ELF-1 (cell line): ENCODE data around the gene RTN4.

ENCODE experiments used
- DNase-seq: peaks from one replicate; pipeline ENCODE4 v3.0.0-alpha.2; 2016; ENCODE audit warnings: low read depth, low spot score

The RTN4 gene

DNA sequence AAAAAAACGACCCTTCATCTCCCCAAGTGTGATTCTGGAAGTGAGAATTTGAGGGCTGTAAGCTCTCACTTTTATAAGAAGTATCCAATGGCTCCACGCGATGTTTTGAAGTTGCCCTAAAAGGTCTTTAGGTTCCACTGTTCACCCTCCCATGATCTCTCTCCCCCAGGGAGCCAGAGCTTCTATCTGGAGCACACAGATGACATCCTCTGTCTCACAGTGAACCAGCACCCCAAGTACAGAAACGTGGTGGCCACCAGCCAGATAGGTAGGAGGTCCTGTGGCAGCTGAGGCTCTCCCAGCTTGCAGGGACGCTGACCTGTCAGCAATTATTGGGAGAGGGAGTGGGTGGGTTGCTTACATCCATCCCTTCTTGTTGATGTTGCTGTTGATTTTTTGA, 97.8 kb downstream of the RTN4 start:
- DNase-seq, result no peak

DNA sequence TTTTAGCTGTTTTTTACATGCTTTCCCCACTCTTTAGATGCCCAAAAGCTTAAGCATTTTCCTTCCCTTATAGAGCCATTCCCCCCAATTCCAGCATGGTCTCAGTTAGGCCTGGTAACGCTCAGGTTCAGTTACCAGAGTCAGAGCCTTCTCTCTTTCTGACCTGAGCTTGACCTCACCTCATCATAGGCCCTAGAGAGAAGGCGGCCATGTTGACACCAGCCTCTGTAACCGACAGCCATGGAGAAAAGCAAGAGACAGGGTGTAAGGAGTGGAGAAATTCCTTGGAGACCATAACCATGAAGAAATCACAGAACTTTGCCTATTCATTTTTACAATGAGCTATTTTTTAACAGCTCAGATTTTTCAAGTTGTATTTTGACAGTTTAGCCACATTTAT, 99.4 kb downstream of the RTN4 start:
- no peak for DNase-seq

DNA sequence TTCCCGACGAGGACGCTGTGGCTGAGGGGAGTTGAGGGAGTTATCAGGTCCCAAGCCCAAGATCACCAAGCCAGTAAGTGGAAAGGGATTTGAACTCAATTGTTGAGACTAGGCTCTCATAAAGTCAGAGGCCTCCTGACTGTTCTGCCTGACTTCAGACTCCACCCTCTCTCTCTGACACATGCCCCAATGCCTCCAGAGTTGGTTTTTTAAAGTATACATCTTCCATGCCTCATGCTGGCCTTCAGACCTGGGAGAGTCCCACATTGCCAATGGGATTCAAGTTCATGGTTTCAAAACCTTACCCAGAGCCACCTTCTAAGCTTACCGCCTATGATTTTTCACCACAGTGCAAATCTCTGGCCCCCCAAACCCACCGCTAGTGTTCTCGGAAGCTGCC, 100.8 kb downstream of the RTN4 start:
- DNase-seq, result no peak

DNA sequence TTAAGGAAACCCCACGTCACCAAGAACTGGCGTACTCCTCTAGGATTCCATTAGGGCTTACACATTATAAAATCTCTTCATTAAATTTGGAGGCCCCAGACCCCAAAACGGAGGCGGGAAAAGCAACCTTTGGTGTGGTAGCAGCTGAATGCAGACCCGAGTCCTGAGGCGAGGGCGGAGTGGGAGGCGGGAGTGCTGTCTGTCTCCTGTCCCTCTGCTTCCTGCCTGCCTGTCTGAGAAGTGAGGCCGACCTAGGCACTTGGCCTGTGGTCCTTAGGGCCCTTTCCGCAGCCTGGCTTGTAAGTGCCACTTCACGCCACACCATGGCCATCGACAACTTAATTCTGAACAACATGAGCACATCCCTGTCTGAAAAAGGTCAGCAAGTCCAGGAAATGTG, 102.1 kb downstream of the RTN4 start:
- DNase-seq, result peak; percentile 37

DNA sequence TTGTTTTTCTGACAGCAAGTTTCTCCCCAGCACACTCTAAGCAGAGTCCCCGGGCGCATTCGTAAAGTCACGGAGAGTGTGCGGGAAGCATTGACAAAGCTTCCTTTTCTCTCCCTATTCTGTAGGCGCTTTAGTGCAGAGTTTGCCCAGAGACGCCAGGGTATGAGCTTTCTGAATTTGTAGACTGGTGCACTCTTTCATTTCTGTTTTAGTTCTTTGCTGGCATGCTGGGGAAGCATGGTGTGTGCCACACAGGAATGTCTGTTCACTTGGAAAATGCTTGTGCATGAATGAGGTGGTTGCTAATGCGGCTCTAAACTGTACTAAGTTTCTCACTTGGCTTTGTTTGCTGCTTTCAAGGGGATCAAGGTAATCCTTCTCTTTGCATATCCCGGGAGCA, 102.6 kb downstream of the RTN4 start:
- no peak for DNase-seq

DNA sequence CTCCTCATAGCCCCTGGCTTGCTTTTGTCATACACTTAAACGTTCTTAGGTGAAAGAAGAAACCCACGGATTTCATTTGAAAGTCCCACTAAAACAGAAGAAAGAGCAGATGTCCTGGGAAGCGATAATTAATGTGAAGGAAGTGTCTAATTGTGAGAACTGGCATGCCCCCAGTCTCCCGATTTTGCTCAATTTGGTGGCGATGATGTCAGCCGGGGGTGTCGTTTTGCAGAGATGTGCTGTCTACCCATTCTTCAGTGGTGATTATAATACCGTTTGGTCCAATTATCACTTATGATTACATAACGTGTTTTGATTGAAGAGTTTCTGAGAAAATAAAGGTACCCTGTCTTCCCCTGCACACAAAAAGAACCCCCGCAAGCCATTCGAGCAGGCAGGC, 103.1 kb downstream of the RTN4 start:
- no peak for DNase-seq

DNA sequence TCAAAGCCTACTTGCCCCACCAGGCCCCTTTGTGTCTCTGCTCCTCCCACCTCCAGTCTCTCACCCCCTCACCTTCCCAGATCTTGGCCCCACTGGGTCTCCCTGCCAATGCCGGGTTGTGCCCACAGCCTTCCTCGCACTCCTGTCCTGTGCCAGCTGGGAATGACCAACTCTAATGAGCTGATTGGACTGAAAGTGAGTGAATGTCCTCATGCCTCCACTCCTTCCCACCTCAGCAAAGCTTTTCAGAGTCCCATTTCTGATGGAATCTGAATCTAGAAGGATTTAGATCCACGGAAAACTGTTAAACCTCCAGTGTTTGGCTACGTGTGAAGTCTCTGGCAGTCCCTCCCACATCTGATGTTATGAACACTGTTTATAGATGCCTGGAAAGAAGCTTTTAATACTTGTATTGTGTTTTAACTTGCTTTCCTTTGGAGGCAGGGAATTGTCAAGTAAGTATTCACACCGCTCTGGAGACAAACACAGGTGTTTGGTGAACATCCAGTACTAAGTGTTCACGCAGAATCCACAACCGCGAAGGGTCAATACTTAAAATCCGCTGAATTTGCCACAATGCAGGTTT, 103.9 kb downstream of the RTN4 start:
- DNase-seq, result no peak

DNA sequence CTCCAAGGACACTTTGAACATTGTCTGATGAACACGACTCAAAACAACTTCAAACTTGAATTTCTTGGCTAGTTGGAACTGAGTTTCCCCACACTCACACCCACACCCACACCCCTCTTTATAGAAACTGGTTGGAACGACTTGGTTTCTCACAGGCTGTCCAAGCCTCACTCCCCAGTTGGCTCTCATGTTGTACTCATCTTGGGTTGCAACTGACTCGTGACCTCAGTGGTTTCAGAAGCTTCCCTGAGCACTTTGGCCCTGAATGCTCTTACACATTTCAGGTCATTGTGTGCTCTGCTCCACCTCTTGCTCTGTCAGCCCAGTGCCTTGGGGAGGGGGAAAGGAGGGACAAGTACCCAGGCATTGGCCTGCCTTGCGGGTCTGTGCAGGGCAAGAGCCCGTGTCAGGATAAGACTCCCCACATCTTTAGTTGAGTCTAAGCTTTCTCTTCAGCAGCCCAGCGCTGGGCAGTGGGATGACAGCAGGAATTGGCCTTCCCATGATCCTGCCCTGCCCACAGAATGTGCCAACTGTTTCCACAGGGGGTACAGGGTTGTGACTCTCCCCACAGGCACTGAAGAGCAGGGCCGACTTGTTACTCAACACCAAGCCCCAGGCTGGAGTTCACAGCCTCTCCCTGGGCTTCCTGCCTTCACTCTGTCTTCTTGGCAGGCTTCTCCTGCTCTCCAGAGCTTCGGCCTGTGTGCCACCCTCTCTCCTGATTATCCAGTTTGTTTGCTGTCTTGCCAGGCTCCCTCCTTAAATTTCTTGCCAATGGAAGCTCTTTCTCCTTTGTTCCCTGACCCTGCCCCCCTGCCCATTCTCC, 104.6 kb downstream of the RTN4 start:
- peak; percentile 24 for DNase-seq

DNA sequence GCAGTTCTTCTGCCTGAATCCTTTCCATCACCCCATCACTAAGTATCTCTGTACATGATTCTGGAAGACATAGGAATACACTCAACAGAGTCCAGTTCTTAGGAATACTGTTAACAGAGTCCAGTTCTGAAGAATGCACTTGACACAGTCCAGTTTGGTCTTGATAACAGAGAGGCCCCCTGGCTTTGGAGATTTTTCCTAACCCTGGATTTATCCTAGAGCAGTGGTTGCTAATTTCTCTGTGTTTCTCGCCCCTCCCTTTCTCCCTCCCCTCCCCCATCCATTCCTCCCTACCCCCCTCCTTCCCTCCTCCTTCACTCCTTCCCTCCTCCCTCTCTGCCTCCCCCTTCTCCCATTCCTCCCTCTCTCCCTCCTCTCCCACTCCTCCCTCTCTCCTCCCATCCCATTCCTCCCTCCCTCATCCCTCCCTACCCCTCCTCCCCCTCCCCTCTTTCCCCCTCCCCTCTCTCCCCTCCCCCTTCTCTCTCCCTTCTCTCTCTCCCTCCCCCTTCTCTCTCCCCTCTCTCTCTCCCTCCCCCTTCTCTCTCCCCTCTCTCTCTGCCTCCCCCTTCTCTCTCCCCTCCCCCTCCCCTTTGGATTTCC, 105.4 kb downstream of the RTN4 start:
- DNase-seq, result no peak

DNA sequence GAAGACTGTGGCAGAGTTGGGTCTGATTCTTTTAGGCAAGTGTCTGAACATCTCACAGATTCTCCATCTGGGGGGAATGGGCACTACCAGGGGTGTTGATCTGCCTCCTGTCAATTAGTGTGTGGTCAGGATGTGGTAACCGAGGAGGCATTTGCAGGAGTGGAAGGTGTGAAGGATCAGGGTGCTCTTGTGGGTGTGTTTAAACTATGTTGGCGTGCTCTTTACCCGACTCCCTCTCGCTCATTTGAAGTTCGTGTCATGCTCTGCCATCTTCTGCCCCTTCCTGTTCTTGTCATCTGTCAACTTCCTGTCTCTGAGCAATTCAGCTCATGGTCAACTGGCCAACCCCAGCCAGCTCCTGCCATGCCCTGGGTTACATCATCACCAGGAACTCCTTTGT, 107.9 kb downstream of the RTN4 start:
- no peak for DNase-seq

DNA sequence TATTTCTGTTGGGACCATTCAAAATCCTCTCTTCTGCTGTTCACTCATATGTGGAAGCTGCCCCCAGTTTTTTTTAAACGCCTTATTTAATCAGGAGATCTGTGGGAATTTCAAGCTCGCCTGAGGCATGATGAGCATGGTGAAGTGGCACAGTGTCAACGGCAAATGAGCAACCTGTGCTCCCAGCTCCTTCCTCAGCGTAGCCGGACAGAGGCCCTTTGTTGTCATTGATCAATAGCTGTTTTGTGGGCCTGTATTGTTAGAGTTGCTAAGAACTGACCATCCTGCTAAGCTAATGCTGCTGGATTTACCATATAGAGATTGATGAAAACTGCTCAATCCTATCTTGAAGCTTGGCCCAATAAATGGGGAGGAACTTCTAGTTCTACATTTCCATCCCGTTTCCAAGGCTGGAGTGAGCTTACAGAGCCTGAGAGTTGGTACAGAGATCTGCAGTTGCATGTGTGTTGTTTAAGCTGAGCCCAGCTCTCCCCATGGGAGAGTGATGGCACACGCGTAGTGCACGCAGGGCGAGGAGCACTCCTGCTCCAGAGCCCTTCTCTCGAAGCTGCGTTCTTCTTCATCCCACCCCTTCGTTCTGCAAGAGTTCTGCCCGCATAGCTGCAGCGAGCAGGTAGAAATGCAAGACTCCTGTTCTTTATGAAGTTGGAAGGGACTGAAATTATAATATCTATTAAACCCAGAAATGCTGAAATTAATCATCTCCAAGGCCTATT, 108.8 kb downstream of the RTN4 start:
- no peak for DNase-seq

DNA sequence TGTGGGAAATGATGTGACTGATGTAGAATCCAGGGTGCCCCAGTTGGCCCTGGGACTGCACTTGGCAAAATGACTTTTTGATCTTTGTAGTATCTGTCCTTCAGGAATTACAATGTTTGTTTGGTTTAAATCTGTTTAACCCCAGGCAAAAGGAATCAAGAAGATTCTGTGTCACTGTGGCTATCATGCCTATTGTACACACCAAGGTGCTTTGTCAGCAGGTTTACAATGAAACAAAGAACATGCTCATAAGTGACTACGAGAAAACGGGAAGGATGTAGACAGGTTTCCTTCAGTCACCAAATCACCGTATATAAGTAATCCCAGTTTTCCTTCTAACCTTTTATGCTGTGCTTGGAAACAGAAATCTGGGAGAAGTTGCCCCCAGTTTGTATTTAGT, 109.5 kb downstream of the RTN4 start:
- DNase-seq, result no peak

DNA sequence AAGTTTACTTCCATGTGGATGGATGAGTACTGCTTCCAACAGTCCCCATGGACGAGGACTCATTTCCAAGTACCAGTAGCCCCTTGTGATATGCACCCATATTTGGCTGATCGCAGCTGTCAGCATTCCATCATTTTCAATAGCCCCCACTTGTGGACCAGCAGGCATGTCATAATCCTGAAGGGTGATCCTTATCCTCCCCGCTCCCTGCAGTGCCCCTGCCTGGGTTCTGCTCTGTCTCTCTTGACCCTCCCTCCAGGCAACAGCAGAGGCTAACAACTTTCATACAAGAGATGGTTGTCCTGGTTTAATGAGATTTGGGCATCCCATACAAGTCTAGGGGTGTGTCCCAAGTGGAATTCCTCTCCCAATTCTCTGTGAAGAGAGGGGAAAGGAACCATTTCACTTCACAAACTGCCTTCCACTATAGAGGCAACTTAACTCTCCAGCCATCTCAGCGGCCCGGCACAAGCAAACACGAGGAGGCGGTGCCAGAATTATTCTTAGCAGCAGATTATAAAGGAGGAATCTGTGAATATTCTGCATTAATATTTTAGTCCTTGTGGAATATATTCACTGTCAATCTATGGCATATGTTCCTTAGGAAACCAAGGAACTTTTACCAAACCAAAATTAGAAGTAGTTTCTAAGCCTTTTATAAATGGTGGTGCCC, 110.7 kb downstream of the RTN4 start:
- no peak for DNase-seq

DNA sequence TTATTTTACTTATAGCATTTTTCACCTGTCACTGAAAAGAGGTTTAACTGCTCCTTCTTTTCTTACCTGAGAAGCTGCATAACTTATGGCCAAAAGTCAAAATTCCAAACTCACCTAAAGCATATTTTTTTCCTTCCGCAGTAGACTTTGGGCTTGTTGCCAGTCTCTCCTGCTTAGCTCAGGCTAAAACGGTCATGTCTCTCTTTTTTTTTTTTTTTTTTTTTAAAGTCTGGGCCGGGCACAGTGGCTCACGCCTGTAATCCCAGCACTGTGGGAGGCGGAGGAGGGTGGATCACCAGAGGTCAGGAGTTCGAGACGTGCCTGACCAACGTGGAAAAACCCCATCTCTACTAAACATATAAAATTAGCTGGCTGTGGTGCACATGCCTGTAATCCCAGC, 113.5 kb downstream of the RTN4 start:
- no peak for DNase-seq

DNA sequence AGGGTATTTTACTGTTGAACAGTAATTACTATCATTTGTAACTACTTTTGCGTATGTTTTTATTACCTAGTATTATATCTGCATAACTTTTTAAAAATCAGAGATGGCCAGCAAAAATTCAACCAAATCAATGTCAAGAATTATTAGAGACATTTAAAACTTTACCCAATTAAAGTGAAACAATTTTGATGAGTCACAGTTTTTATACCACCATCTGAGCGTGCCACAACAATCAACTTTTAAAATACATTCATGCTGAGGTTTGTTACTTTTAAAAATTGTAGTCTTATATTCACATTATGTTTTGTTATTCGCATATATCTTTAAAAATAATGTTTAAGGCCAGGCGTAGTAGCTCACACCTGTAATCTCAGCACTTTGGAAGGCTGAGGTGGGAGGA, 114.9 kb downstream of the RTN4 start:
- no peak for DNase-seq

DNA sequence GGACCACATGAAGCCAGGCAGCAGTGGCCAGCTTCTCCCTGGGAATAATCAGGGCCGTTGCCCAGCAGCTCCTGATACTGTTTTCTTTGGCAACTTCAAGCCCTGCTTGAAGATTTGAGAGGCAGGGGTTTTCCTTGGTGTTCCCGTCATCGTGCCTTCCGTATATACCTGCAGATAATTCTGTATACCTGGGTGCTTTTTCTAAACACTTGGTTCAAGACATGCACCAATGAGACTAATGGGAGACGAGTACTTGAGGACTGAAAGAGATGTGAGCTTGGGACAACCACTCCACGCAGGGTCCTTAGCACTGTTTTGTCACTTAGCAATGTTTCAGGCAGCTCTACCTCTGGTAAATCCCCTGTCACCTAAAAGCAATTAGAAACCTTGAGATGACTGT, 118.8 kb downstream of the RTN4 start:
- no peak for DNase-seq

DNA sequence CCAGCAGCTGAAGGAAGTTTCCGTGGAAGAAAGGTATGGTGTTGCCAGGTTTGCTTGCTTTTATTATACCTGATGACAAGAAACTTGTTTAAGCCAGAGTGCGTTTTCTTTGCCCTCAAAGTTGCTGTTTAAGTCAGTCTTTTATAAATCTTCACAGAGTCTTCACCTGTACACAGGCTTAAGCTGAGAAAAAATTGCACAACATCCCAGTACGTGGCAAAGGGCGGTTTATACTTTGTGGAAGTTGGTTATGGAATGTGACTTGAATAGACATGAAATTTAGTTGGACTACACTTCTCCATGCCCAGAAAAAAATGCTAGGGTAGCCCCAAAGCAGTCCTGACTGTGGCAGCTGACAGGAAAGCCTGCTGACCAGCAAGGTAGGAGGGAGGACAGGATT, 121.5 kb downstream of the RTN4 start:
- no peak for DNase-seq

DNA sequence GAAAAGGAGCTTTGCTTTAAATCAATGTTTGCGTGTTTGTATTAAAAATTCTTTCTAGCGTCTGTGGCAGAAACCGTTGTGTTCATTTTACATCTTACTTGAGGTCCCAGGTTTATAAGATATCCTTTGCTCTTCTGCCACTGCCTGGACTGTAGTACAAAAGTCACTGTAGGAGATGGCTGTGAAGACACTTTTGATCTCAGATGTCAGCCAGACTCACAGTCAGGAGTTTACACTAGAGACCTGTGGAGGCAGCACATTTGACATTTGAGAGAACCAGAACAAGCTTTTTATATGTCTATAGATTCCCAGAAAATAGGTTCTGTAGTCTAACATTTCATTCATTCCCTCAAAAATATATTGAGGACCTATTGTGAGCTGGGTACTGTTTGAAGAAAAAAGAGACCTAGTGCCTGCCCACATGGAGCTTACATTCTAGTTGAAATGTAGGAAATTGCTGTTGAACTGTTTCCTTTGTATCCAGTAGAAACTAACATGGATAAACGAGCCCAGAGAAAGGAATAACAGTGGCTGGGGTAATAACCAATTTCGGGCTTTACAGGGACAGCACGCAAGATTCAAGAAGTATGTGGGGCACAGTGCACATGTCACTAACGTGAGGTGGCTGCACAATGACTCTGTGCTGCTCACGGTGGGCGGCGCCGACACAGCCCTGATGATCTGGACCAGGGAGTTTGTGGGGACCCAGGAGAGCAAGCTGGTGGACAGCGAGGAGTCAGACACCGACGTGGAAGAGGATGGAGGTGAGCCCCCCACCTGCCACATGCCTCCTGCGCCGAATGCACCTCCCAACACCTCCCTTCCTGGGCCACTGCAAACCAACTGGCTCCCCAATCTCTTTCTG, 122.3 kb downstream of the RTN4 start:
- DNase-seq, result no peak

DNA sequence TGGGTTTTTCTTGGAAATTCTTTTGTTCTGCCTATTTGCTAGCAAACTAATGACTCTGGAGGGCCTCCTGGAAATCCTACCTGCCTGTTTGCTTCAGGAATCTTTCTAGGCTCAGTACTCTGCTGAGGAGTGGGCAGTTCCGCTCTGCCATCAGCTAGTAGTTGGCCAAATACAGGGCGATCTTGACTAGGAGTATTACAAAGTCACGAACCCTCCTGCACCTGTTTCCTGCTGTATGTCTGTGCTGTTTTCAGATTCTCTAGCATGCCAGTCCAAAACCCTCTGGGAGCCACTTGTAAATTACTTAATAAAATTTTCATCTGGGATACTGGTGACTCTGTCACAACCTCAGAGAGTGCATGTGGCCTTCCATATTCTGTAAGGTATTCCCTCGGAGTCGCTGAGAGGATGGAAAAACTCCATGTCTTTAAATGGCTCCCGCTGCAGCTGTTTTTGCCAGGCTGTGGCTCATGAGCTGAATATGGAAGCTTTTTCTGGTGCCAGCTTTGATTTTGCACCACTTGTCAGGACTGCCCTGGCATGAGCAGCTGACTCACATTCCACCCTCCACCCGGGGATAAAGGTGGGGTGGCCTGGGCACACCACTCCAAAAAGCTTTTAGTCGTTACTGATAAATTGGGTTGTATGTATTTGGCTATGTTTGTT, 123.0 kb downstream of the RTN4 start:
- no peak for DNase-seq

DNA sequence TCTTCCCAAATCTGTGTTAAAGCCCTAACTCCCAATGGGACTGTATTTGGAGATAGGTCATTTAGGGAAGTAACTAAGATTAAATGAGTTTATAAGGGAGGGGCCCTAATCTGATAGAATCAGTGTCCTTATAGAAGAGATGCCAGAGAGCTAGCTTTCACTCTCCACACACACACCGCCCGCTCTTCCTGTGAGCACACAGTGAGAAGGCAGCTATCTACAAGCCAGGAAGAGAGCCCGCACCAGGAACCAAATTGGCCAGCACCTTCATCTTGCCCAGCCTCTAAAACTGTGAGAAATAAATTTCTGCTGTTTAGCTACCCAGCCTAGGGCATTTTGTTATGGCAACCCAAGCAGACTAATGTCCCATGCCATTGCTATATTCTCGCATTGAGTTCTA, 125.2 kb downstream of the RTN4 start:
- DNase-seq, result no peak
